ENCODE data around the gene GATB. TPM values are rescaled to one million over a fixed set of nuclear protein-coding genes. Genes with fewer than 3 reads are reported as not detected.

Gene GATB
- total RNA-seq (2022; extraction: Qiagen RNA extraction) = 9.3 to 12.4 TPM (median 11.8 TPM) in 5 replicates

GRCh38 chr4:151760712-151761661, at the start of gene GATB:
GATB (minus strand) TSS chr4:151761007; CDS start chr4:151760982, 25 bp downstream.

